Loucy (cell line): Measurements from ENCODE around the gene TPMT.

Experiments
- CTCF ChIP-seq: fragments of 200-600 bp; sonication (generic); conservative IDR thresholded peaks from 2 replicates; pipeline ENCODE4 v1.5.1; 2014; ENCODE audit warnings: mild to moderate bottlenecking, antibody characterized with exemption, low read length
- EZH2phosphoT487 ChIP-seq: fragments of 200-600 bp; IDR thresholded peaks from 2 replicates; pipeline ENCODE4 v1.6.1; 2018; ENCODE audit warnings: antibody characterized with exemption, mild to moderate bottlenecking, moderate library complexity, borderline replicate concordance

- TF ChIP-seq EZH2phosphoT487 (no peak), CTCF (no peak)
Measured at GRCh38 chr6:18132346-18132745, 22.5 kb downstream of the TPMT start.
